ENCODE data around the gene OR56A3.

Gene OR56A3

DNA sequence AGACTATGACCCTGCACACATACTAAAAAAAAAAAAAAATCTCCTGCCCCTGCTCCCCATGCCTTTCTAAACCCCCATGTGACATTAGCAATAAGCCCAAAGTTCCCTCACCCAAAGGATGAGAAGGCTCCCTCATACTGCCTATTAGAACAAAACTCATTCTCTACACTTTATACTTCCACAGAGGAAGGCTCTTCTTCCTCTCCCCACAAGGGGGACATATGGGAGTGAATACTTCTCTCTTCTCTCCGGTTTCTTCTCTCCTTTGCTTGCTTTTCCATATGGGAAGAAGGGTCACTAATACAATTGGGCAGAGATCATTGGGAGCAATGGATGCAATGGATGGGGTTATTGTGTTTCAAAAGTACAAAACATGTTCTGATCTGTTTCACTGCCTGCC is 41.4 kb downstream of the OR56A3 start:
- DNase-seq, result no peak

DNA sequence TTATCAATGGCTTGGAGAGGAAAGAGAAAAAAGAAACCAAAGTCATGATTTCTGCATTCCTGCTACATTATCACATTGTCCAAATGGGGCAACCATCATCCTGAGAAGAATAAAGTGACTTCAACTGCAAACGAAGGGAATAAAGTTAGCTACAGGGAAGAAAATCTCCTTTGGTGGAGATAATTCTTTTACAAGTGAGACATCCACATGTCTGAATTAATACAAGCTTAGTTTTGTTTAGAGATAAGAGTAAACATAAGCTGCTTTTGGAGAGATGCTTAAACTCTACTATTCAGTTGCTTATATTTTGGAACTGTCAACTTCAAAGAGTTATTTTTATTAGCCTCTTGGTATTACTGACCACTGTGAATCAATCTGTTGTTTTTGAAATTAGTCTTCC is 44.8 kb downstream of the OR56A3 start, which contains the start of gene OR52L1:
Gene OR52L1 (minus strand): TSS at position 101 of the 400 bp plus-strand sequence. CDS start 55 bp downstream, at position 46.
- DNase-seq, result no peak

- no peak for DNase-seq
Measured at GRCh38 chr11:5989203-5989602, 47.2 kb downstream of the OR56A3 start.

DNA sequence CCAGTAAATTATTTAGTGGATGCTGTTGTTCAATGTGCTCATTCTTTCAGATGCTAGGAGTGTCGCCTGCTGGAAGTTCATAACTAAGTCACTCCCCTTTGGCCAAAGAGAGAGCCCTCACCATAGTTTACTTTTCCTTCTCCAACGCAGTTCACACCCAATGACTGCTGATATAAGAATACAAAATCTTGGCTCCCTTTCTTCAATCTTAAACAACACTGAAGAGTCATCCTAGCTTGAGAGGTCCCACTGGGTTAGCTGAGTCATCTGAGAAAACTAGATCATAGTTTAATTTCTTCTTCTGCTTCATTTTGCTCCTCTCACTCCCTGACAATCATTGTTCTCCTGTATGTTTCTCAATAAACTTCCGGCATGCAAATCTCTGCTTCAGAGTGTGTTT is 50.1 kb downstream of the OR56A3 start:
- DNase-seq, result no peak

GRCh38 chr11:5992604-5993251 is 50.7 kb downstream of the OR56A3 start:
- no peak for DNase-seq

- no peak for DNase-seq
Measured at GRCh38 chr11:5994791-5995190, 52.7 kb downstream of the OR56A3 start.

Measured in NCI-H345 (cell line).